Measurements from ENCODE around the gene NQO2. TPM values are rescaled to one million over a fixed set of nuclear protein-coding genes. Genes with fewer than 3 reads are reported as not detected.
"Not testable (repeated sequence)": the region's sequence is repeated elsewhere in the genome, so short reads cannot be mapped to it uniquely, and the experiment has no call there.

NQO2 gene
- total RNA-seq, 2 donors from 2014 or later = 27.9 to 34.3 TPM

GRCh38 chr6:3058957-3059356 lies 59.3 kb downstream of the NQO2 start:
- Histone ChIP-seq H3K9me3 (no peaks in the 10 kb centered on the region), H3K27ac (no peak overlapping the region), H3K4me1 (replicated peaks) (no peaks in the 10 kb centered on the region), H3K27me3 (replicated peaks; ENCODE audit: insufficient read depth) (no peaks in the 10 kb centered on the region), H3K4me3 (no peak overlapping the region), H3K36me3 (no peaks in the 10 kb centered on the region)
- TF ChIP-seq, protein P1, sequence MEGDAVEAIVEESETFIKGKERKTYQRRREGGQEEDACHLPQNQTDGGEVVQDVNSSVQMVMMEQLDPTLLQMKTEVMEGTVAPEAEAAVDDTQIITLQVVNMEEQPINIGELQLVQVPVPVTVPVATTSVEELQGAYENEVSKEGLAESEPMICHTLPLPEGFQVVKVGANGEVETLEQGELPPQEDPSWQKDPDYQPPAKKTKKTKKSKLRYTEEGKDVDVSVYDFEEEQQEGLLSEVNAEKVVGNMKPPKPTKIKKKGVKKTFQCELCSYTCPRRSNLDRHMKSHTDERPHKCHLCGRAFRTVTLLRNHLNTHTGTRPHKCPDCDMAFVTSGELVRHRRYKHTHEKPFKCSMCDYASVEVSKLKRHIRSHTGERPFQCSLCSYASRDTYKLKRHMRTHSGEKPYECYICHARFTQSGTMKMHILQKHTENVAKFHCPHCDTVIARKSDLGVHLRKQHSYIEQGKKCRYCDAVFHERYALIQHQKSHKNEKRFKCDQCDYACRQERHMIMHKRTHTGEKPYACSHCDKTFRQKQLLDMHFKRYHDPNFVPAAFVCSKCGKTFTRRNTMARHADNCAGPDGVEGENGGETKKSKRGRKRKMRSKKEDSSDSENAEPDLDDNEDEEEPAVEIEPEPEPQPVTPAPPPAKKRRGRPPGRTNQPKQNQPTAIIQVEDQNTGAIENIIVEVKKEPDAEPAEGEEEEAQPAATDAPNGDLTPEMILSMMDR (IDR thresholded peaks at IDR 0.05) = no peak
- TF ChIP-seq POLR2AphosphoS5 (IDR thresholded peaks at IDR 0.05) = no peak
- TF ChIP-seq POLR2A (IDR thresholded peaks at IDR 0.05) = no peak
- DNase-seq (ENCODE audit: low spot score) = no peak
- intact Hi-C loops (cut with DNase I) = loop anchor here (2.0 to 10.0 kb wide), 2 partner anchors 106 to 214 kb away; partner anchors contain the start of gene SERPINB1
- 73% methylated on average over 2 of the region's 2 CpGs for WGBS

DNA sequence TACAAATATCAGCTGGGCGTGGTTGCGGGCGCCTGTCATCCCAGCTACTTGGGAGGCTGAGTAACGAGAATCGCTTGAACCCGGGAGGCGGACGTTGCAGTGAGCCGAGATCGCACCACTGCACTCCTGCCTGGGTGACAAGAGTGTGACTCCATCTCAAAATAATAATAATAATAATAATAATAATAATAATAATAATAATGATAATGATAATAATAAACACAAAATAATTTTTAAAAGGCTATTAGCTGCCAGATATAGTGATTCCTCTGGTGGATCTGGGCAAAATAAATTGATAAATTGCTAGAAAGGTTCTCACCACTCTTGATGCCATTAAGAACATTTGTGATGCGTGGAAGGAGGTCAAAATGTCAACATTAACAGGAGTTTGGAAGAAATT lies 60.4 kb downstream of the NQO2 start:
- H3K4me1 ChIP-seq (replicated peaks); H3K27ac ChIP-seq; H3K36me3 ChIP-seq; intact Hi-C loops (cut with DNase I); DNase-seq (ENCODE audit: low spot score); H3K4me3 ChIP-seq; H3K27me3 ChIP-seq (replicated peaks; ENCODE audit: insufficient read depth); H3K9me3 ChIP-seq: not testable (repeated sequence)
- WGBS = 94% methylated on average over 11 of the region's 11 CpGs

DNA sequence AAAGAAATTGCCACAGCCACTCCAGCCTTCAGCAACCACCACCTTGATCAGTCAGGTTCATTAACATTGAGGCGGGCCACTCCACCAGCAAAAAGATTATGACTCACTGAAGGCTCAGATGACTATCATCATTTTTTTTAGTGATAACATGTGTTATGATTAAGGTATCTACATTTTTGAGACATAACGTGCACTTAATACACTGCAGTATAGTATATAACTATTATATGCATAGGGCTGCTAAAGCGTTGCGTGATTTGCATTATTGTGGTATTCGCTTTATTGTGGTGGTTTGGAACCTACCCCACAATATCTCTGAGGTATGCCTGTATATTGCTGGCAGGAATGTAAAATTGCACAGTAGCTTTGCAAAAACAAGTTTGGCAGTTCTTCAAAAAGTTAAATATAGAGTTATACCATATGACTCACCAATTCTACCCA lies 61.8 kb downstream of the NQO2 start:
- intact Hi-C loops (cut with DNase I) = no loop called here
- no peak for TF ChIP-seq POLR2AphosphoS5 (IDR thresholded peaks at IDR 0.05)
- TF ChIP-seq, protein P1 (IDR thresholded peaks at IDR 0.05) = no peak
- TF ChIP-seq POLR2A (IDR thresholded peaks at IDR 0.05) = no peak
- H3K36me3 ChIP-seq = no peaks in the 10 kb centered on the region
- H3K27me3 ChIP-seq (replicated peaks; ENCODE audit: insufficient read depth) = no peaks in the 10 kb centered on the region
- H3K27ac ChIP-seq = no peak overlapping the region
- H3K4me3 ChIP-seq = no peak overlapping the region
- 89% methylated on average over 5 of the region's 5 CpGs for WGBS
- no peak for DNase-seq (ENCODE audit: low spot score)
- H3K4me1 ChIP-seq (replicated peaks) = no peaks in the 10 kb centered on the region
- H3K9me3 ChIP-seq = no peaks in the 10 kb centered on the region

DNA sequence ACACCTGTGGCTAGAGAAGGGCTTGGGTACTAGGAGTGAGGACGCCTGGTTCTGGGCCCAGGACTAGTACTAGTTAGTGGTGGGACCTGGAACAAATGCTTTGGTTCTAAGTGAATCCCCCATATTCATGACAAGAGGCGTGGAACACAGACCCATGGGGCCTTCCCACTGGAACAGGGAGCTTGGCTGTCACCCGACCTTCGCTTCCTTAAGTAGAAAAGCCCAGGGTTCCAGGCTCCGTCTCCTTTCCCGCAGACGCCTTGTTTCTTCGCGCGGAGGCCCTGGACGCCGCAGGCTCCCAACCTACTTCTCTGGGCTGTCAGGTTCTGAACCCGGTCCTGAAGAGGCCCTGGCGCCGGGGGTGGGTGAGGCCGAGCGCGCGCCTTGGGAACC lies 63.6 kb downstream of the NQO2 start:
- H3K4me1 ChIP-seq (replicated peaks); DNase-seq (ENCODE audit: low spot score); intact Hi-C loops (cut with DNase I); H3K36me3 ChIP-seq; H3K27me3 ChIP-seq (replicated peaks; ENCODE audit: insufficient read depth); H3K9me3 ChIP-seq: not testable (repeated sequence)
- WGBS = 0% methylated on average over 13 of the region's 19 CpGs
- Histone ChIP-seq H3K27ac (peak overlapping the region; percentile 89 to 91), H3K4me3 (peak overlapping the region; percentile 73 to 75)

DNA sequence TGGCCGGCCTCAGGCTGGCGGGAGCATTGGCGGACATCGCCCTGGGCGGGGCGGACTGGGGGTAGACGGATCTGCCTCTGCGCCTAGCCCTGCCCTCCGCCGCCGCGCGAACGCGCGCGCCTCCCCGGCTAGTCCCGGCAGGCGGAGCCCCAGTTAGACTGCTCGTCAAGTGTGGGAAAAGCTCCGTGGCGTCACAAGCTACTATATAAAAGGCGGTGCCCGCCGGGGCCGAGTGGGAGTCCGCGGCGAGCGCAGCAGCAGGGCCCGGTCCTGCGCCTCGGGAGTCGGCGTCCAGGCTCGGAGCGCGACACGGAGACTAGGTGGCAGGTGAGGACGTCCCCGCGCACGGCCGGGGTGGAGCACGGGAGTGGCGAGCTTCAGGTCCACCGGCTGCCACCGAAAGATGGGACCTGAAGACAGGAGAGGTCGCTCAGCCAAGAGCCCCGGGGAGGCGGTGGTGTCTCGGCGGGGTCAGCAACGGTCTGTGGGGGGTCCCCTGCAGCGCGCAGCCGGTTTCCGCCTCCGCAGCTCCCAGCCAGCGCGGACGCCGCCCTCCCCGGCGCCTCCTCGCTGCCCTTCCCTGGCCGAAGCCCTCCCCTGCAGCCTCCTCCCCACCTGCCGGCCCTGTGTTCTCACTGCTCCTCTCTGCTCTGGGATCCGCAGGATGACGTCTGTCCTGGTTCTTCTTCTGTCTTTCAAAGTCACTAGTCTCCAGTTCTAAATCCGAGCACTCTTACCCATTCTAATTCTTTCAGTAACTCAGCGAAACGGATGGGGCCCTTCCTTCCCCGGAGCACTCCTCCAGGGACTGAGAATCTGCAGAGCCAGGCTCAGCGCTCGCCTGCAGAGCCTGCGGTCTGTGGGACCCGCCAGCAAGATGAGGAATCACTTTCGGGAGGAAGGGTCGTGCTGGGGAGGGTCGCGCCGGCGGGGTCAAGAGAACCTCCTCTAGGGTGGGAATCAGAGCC lies 64.3 kb downstream of the NQO2 start:
- Histone ChIP-seq H3K4me3 (peak overlapping the region; percentile 73 to 75), H3K9me3 (no peaks in the 10 kb centered on the region), H3K4me1 (replicated peaks) (no peaks in the 10 kb centered on the region), H3K27ac (peak overlapping the region; percentile 89 to 91), H3K36me3 (no peaks in the 10 kb centered on the region), H3K27me3 (replicated peaks; ENCODE audit: insufficient read depth) (no peaks in the 10 kb centered on the region)
- DNase-seq (ENCODE audit: low spot score) = peak; percentile 93
- peak; percentile 94 for TF ChIP-seq POLR2AphosphoS5 (IDR thresholded peaks at IDR 0.05)
- TF ChIP-seq POLR2A (IDR thresholded peaks at IDR 0.05) = peak; percentile 98
- TF ChIP-seq, protein P1 (IDR thresholded peaks at IDR 0.05) = peak in 2 of 4 experiments; percentile 22 to 42
- WGBS = under 1% methylated on average over 85 of the region's 85 CpGs
- intact Hi-C loops (cut with DNase I) = no loop called here

All from prostate gland (tissue), 2 donors.